Peyer's patch (tissue), 4 donors: ENCODE measurements around the gene SLC16A12. TPM values are rescaled to one million over a fixed set of nuclear protein-coding genes. Genes with fewer than 3 reads are reported as not detected.

Experiments
- DNase-seq, 3 donors: peaks; one replicate each; pipeline ENCODE4 v3.0.0-alpha.2; 2017 to 2019
- H3K27ac ChIP-seq, 4 donors: fragments of 200-600 bp; sonication (generic); one replicate each; pipeline ENCODE4 v1.5.1; 2016 to 2019
- H3K27me3 ChIP-seq, 2 donors: fragments of 200-600 bp; sonication (generic); one replicate each; pipeline ENCODE4 v1.5.1; 2019
- H3K36me3 ChIP-seq, 3 donors: fragments of 200-600 bp; sonication (generic); one replicate each; pipeline ENCODE4 v1.5.1; 2016 to 2019
- H3K4me1 ChIP-seq, 4 donors: fragments of 200-600 bp; sonication (generic); one replicate each; pipeline ENCODE4 v1.5.1; 2016 to 2019
- H3K4me3 ChIP-seq, 4 donors: fragments of 200-600 bp; sonication (generic); 1 replicate in 3 of 4; 2 replicates in 1 of 4; pipeline ENCODE4 v1.5.1; 2016 to 2019; ENCODE audit warnings: mild to moderate bottlenecking in 1 of 4
- H3K9me3 ChIP-seq, 4 donors: fragments of 200-600 bp; sonication (generic); one replicate each; pipeline ENCODE4 v1.5.1; 2016 to 2019; ENCODE audit warnings: mild to moderate bottlenecking in 1 of 4
- CTCF ChIP-seq, 6 experiments: fragments of 450-650 bp in 4 of 6; fragments of 200-600 bp in 2 of 6; sonication (generic) in 1 of 6; IDR thresholded peaks; one replicate each; pipeline ENCODE4 v1.5.1; 2017 to 2019; ENCODE audit warnings: antibody characterized with exemption in 6 of 6, mild to moderate bottlenecking in 3 of 6, moderate library complexity in 1 of 6
- POLR2A ChIP-seq, 2 donors: fragments of 450-650 bp; IDR thresholded peaks; one replicate each; pipeline ENCODE4 v1.5.1; 2017; ENCODE audit warnings: antibody characterized with exemption in 2 of 2, mild to moderate bottlenecking in 2 of 2, moderate library complexity in 2 of 2
- total RNA-seq, 4 donors: library from RNA; depleted of rRNA; stranded (reverse); fragments of >200 nt; gene quantifications; one replicate each; pipeline ENCODE4 v1.1.0, GENCODE V29; 2016

SLC16A12 gene
- total RNA-seq, 4 donors from 2014 or later: 0.38 TPM; not detected in 3

GRCh38 chr10:89388806-89389205, 146.6 kb downstream of the SLC16A12 start:
- no peak for DNase-seq
- Histone ChIP-seq H3K27me3 (no peaks in the 10 kb centered on the region), H3K4me1 (peaks cover 0 to 19% (median 7%) of the 10 kb centered on the region in 4 donors), H3K4me3 (no peak overlapping the region), H3K36me3 (no peaks in the 10 kb centered on the region), H3K27ac (no peak overlapping the region), H3K9me3 (no peaks in the 10 kb centered on the region)
- TF ChIP-seq CTCF (IDR thresholded peaks at IDR 0.05) (no peak), POLR2A (IDR thresholded peaks at IDR 0.05) (no peak)

GRCh38 chr10:89384474-89385340, 150.7 kb downstream of the SLC16A12 start:
- no peaks in the 10 kb centered on the region for H3K9me3 ChIP-seq
- no peaks in the 10 kb centered on the region for H3K27me3 ChIP-seq
- H3K4me3 ChIP-seq: no peak overlapping the region
- DNase-seq: no peak
- H3K36me3 ChIP-seq: no peaks in the 10 kb centered on the region
- TF ChIP-seq CTCF (IDR thresholded peaks at IDR 0.05) (no peak), POLR2A (IDR thresholded peaks at IDR 0.05) (no peak)
- H3K27ac ChIP-seq: no peak overlapping the region
- H3K4me1 ChIP-seq: no peaks in the 10 kb centered on the region

- no peak overlapping the region for H3K4me3 ChIP-seq
Measured at GRCh38 chr10:89382757-89383156, 152.6 kb downstream of the SLC16A12 start.

More at GRCh38 chr10:89382757-89383156, 152.6 kb downstream of the SLC16A12 start:
- no peak for DNase-seq
- TF ChIP-seq CTCF (IDR thresholded peaks at IDR 0.05): no peak
- no peak for TF ChIP-seq POLR2A (IDR thresholded peaks at IDR 0.05)
- H3K4me1 ChIP-seq: no peaks in the 10 kb centered on the region
- no peaks in the 10 kb centered on the region for H3K9me3 ChIP-seq
- no peak overlapping the region for H3K27ac ChIP-seq
- H3K27me3 ChIP-seq: no peaks in the 10 kb centered on the region
- no peaks in the 10 kb centered on the region for H3K36me3 ChIP-seq

Other genes with a start within 250 kb of the SLC16A12 start
- 10 to 100 TPM in 1 of 4 donors, 1 to 10 TPM in 3; 3.3 to 10.9 (median 4.7) TPM for gene IFIT2, start 233.5 kb downstream of the SLC16A12 start, total RNA-seq
- 10 to 100 TPM; 10.6 to 16.4 (median 13.7) TPM for gene IFIT3, start 207.6 kb downstream of the SLC16A12 start, total RNA-seq
- not detected for gene IFIT1B, start 157.5 kb downstream of the SLC16A12 start, total RNA-seq
- gene IFIT1, start 143.0 kb downstream of the SLC16A12 start, total RNA-seq: 1 to 10 TPM; 3.3 to 9.3 (median 6.8) TPM
- 10 to 100 TPM in 3 of 4 donors, 1 to 10 TPM in 1; 7.2 to 15.6 (median 12.6) TPM for gene IFIT5, start 121.0 kb downstream of the SLC16A12 start, total RNA-seq
- gene PANK1, start 109.6 kb upstream of the SLC16A12 start, total RNA-seq: 10 to 100 TPM; 22.3 to 45.9 (median 33.9) TPM
- 10 to 100 TPM in 1 of 4 donors, 1 to 10 TPM in 3; 4.9 to 16.5 (median 6.5) TPM for gene KIF20B, start 166.0 kb upstream of the SLC16A12 start, total RNA-seq